ENCODE results near the gene KCNC4.

The KCNC4 gene

DNA sequence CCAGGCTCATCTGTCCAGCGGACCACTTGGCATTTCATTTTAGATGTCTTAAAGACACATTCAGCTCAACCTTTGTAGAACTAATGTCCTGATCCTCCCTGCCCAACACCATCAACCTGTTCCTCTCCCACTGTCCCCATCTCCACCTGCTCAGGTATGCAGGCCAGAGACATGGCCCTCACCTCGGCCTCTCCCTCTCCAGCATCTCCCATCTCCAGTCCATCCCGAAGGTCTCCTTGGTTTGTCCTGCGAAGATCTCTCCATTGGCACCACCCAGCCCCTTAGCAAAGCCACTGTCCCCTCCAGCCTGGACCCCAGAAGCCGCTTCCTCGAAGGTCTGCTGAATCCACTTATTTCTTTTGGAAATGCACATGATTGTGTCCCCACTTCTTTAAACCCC, 20.9 kb upstream of the KCNC4 start:
- no peak for DNase-seq

GRCh38 chr1:110190282-110190929, 19.7 kb upstream of the KCNC4 start:
- no peak for DNase-seq

DNA sequence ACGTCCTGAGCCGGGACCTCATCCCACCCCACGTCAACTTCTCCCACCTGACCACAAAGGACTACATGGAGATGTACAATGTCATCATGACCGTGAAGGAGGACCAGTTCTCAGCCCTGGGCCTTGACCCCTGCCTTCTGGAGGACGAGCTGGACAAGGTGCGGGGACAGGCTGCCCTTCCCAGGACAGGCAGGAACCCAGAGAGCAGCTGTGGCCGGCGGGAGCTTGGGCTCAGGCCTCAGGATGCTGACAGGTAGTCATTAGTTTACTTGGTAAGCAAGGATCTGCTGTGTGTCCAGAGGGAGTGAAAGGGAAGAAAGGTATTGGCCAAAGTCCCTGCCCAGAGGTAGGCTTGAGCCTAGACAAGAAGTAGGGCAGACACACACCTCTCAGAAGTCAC, 17.6 kb upstream of the KCNC4 start:
- DNase-seq: no peak

- no peak for DNase-seq
Measured at GRCh38 chr1:110195196-110195595, 14.9 kb upstream of the KCNC4 start.

GRCh38 chr1:110196917-110197765, 13.0 kb upstream of the KCNC4 start:
- DNase-seq: peak; percentile 69

- DNase-seq: no peak
Measured at GRCh38 chr1:110197905-110198629, 12.0 kb upstream of the KCNC4 start.

DNA sequence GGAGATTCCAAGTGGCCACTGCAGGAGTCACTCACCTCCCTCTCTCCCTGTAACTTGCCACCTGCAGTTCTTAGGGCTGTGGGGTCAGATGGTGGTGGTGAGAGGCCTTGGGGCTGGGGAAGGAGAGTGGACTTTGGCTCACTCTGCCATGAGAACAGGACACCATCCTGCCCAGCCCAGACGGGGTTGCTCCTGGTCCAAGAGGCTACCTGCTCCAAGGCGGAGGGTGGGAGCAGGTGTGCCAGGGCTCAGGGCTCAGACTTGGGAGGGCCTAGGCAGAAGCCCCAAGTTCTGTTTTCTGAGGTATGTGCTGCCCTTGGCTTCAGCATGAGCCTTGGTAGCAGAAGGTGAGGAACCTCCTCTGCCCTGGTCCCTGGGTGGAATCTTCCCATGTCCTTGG, 11.4 kb upstream of the KCNC4 start:
- DNase-seq: no peak

GRCh38 chr1:110200190-110200589, 9.9 kb upstream of the KCNC4 start:
- no peak for DNase-seq

GRCh38 chr1:110200666-110201065, 9.4 kb upstream of the KCNC4 start:
- no peak for DNase-seq

DNA sequence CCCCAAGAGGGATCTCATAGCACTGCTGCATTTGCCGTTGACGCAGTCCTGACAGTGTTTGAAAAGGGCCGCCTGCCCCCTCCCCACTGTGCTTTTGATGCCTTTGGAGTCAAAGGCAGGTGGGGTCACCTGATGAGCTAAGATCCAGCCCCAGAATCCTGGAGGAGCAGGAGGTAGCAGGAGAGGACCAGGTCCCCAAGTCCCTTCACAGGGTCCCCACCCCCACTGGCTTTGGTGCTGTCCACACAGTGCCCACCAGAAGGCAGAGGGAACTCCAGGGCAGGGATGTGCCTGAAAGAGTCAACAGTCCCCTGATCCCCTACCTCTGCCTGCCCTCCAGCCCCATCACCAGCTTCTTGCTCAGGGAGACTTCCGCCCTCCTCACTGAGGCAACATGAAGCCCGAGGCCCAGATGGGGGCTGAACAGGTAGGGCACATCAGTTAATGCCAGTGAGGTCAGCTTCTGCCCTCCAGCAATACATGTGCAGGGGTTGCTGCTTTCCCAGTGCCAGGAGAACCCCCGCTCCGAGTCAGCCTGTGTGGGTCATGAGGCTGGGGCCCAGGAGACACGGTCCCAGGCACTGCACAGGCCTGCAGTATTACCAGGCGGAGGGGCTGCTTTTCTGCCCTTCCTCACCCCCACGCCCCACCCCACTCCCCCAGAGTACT, 8.8 kb upstream of the KCNC4 start:
- no peak for DNase-seq

DNA sequence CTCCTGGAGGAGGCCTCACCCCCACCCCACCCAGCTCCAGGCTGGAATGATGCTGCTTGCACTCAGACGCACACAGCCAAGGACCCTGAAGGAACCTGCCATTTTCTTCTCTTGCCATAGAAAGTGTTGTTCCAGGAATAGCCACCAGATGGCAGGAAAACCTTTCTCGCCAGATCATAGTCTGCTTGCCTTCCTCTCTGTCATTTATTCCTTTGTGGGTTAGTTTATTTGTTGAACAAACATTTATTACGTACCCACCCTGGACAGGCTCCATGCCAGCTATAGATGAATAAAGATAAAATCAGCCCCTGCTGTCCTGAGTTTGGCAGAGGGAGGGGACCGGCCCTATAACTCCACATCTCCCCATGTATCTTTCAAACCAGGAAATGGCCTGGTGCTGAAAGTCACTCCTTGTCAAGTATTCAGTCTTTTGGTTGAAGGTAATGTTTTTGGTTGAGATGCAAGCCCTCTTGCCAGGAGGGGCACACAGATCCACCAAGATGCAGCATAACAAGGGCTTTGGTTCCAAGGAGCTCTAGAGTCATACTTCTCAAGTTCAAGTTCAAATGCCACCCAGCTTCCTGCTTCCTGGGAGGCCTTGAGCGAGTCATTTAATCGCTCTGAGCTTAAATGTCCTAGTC, 7.0 kb upstream of the KCNC4 start:
- DNase-seq: peak; percentile 86

- DNase-seq: no peak
Measured at GRCh38 chr1:110205156-110205555, 5.0 kb upstream of the KCNC4 start.

- DNase-seq: no peak
Measured at GRCh38 chr1:110205591-110206155, 4.4 kb upstream of the KCNC4 start.

GRCh38 chr1:110206261-110206920, 3.7 kb upstream of the KCNC4 start:
- DNase-seq: no peak

DNA sequence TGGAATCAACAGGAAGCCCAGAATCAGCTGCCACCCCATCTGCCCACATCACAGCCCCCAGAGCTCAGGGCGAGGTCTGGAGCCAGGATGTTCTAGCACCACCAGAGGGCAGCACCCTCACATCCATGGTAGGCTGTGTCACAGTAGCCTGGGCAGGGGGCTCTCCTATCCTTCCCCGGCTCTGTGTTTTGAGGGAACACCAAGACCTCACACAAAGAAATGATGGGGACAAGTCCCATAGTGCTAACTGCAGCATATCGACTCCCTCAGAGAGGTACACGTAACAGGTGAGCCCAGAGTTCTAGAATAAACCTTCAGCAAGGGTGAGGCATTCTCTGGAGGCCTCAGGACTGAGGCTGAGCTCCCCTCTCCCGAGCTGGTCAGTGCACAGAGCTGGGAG, 2.3 kb upstream of the KCNC4 start:
- DNase-seq: peak; percentile 84

DNA sequence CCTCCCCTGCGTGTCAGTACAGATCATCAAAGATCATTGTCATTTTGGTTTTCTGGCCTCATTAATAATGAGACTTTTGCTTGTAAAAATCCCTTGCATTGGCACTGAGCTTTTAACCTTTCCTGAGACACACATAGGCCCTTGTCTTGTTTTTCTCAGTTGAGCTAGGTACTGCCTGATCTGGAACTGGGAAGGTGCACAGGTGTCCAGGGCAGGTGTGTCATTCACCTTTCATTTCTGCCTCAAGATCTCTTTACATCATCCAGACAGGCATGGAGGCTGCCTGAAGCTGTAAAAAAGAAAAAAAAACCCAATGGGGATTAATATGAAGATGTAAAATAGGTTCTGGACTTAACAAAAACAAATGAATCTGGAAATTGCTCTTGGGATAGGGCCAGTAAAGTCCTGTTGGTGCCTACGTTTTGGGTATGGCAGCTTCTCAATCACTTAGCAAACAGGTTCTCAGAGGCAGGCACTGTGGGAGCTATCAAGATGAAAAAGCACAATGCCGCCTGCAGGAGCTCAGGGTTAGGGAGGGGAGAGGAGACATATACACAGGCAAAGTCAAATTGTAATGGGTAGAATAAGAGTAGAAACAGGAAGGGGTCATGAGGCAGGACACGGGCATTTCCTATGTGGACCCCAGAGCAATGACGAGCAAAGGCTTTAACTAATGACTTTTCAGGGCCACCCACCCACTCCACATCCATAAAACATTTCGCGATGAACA, 1.0 kb upstream of the KCNC4 start:
- DNase-seq: no peak

DNA sequence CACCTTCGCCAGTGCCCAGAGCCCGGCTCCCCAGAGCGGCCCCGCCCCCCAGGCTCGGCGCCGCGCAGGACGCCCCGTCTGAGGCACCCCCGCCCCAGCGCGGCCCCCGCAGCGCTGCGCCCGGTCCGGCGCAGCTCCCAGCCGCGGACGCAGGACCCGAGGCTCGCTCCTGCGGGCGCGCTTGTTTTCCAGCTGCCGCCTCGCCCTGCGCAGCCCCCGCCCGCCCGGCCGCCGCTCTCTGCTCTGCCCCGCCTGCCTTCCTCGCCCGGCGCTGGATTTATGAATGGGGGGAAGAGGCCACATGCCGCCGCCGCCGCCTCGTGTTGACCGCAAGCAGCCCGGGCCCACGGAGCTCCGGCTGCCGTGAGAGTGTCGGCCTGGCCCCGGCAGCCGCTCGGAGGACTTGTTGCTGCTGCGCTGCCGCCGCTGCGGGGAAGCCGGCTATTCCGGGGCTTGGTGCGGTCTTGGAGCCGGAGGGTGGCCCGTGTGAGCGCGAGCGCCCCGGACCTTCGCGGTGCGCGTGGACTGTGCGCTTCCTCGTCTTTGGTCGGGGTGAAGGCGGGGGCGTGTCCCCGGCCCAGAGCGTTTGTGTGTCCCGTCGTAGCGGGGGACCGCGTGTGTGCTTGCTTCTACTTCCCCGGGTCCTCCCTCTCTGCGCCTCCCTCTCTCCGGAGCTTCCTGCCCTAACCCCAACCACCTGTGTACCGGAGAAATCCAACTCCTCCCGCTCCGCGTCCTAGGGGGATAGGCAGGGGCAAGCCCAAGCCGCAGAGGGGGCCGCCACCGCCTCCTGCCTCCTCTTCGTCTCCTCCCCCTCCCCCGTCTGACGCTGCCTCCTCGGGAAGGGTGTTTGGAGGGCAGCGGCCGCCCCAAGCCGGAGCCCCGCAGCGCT, 736 bp downstream of the KCNC4 start:
- peak; percentile 82 for DNase-seq

- peak; percentile 78 for DNase-seq
Measured at GRCh38 chr1:110211496-110212168, 1.5 kb downstream of the KCNC4 start.
